MM.1S (cell line): ENCODE results near the gene NEDD4L.

Experiments used
- CTCF ChIP-seq: fragments of 300-600 bp; sonication (generic); IDR thresholded peaks from 2 replicates; pipeline ENCODE4 v1.5.1; 2016; ENCODE audit warnings: antibody characterized with exemption, low read length, mixed read lengths
- EZH2 ChIP-seq: fragments of 300-600 bp; sonication (generic); optimal IDR thresholded peaks from 2 replicates; pipeline ENCODE3; 2017; ENCODE audit warnings: low read depth, mild to moderate bottlenecking, antibody characterized with exemption, low read length, mixed read lengths
- EZH2phosphoT487 ChIP-seq: fragments of 300-600 bp; sonication (generic); IDR thresholded peaks from 2 replicates; pipeline ENCODE4 v1.6.1; 2018; ENCODE audit warnings: antibody characterized with exemption, low read length

- TF ChIP-seq CTCF: no peak
- no peak for TF ChIP-seq EZH2phosphoT487
- no peak for TF ChIP-seq EZH2
Observed at GRCh38 chr18:58308463-58308862, 264.4 kb downstream of the NEDD4L start.
